Spleen (tissue), 7 donors: ENCODE data around the gene MYL9.

Experiments
- CTCF ChIP-seq, 11 experiments: fragments of 200-600 bp in 7 of 11; fragments of 450-650 bp in 4 of 11; sonication (generic) in 4 of 11; IDR thresholded peaks in 8 of 11; conservative IDR thresholded peaks in 3 of 11; 1 replicate in 7 of 11; 2 replicates in 4 of 11; pipeline versions ENCODE4 v1.4.0 to v1.8.0; 2016 to 2021; ENCODE audit warnings: antibody characterized with exemption in 11 of 11, inconsistent platforms in 4 of 11, mild to moderate bottlenecking in 1 of 11
- POLR2A ChIP-seq, 3 donors: fragments of 450-650 bp; IDR thresholded peaks; one replicate each; pipeline ENCODE4 v1.5.1; 2017; ENCODE audit warnings: antibody characterized with exemption in 3 of 3, mild to moderate bottlenecking in 1 of 3
- donor health status: DM: no; HTN: no; CAD: no; lungs with moderate emphysema.
- donor health status: DM: no; HTN: no; CAD: no.
- donor health status: DM: no; HTN: no; CAD: no.

- TF ChIP-seq CTCF (IDR thresholded peaks at IDR 0.05 in 8 of 11, conservative IDR thresholded peaks at IDR 0.05 in 3 of 11) (no peak), POLR2A (IDR thresholded peaks at IDR 0.05) (no peak)
These were observed 44.2 kb downstream of the MYL9 start for GRCh38 chr20:36585410-36586125.
